ENCODE data around the gene ZEB1. TPM values are rescaled to one million over a fixed set of nuclear protein-coding genes. Genes with fewer than 3 reads are reported as not detected.

Gene ZEB1
- total and polyA plus RNA-seq, 2 of the 13 experiments (the other 11 are each of a cell fraction or from before 2014, with no cell fraction given), result 9.6 to 18.0 TPM

- Histone ChIP-seq H3K4me2 (ENCODE audit: low read depth, low read length) (no peak overlapping the region; the same call in 1 of the 2 replicates), H3K79me2 (ENCODE audit: insufficient read depth, low read length) (peaks cover 27% of the 10 kb centered on the region), H3K27ac (ENCODE audit: extremely low read length, insufficient read depth, low read length) (no peak overlapping the region), H2AFZ (ENCODE audit: low read length) (no peak overlapping the region), H3K9me3 (ENCODE audit: low read length) (no peaks in the 10 kb centered on the region), H4K20me1 (ENCODE audit: insufficient read depth, low read length) (peaks cover 13% of the 10 kb centered on the region), H3K36me3 (replicated peaks in 1 of 2; ENCODE audit: control insufficient read depth in 1 of 2, insufficient read depth in 2 of 2, low read length in 2 of 2) (no peaks in the 10 kb centered on the region), H3K9ac (ENCODE audit: insufficient read depth, low read depth, low read length) (no peak overlapping the region), H3K4me1 (ENCODE audit: insufficient read depth, low read length) (peaks cover 16% of the 10 kb centered on the region), H3K4me3 (replicated peaks in 1 of 3; ENCODE audit: insufficient read depth in 1 of 3, low read depth in 2 of 3, low read length in 3 of 3) (no peak overlapping the region), H3K27me3 (ENCODE audit: control insufficient read depth in 1 of 2, insufficient read depth in 2 of 2, low read length in 2 of 2) (no peaks in the 10 kb centered on the region)
- POLR2A ChIA-PET, result no interaction called here
- 94% methylated on average over 1 of the region's 1 CpG for WGBS (ENCODE audit: low lambda C conversion rate)
- no TSS peak for BruUV-seq (replicated peaks)
- peak; percentile 66 for DNase-seq (ENCODE audit: low spot score)
- in situ Hi-C loops (cut with HindIII; ENCODE audit: extremely low pct_ligation_motif_present, low pct_unique_long_range_greater_than_20kb) (no loop called here), intact Hi-C loops (cut with micrococcal nuclease; ENCODE audit: unreplicated experiment) (no loop called here)
- CTCF ChIA-PET (ENCODE audit: low intra/inter-chr PET ratio, low total read pairs), result no interaction called here
- TF ChIP-seq NR2F6 (IDR thresholded peaks at IDR 0.05) (0 out of 2 replicates have a peak, but pooled peaks have one; percentile 28), NR2F6 (CRISPR knock-in tag; IDR thresholded peaks at IDR 0.05) (no peak), ZNF510 (CRISPR knock-in tag; IDR thresholded peaks at IDR 0.05; ENCODE audit: low read depth) (no peak), ZNF781 (CRISPR knock-in tag; IDR thresholded peaks at IDR 0.05; ENCODE audit: borderline replicate concordance, not compliant biosample characterization) (no peak), MYNN (CRISPR knock-in tag; IDR thresholded peaks at IDR 0.05; ENCODE audit: low read depth) (no peak), ZNF234 (CRISPR knock-in tag; conservative IDR thresholded peaks at IDR 0.05) (no peak), HNF4A (CRISPR knock-in tag; IDR thresholded peaks at IDR 0.05) (peak; percentile 40), TEAD3 (CRISPR knock-in tag; optimal IDR thresholded peaks at IDR 0.05; ENCODE audit: borderline replicate concordance) (no peak), MAZ (IDR thresholded peaks at IDR 0.05; ENCODE audit: borderline replicate concordance, low read depth, low read length) (no peak), MAZ (CRISPR knock-in tag; IDR thresholded peaks at IDR 0.05; ENCODE audit: low read depth) (no peak), ZNF724P (CRISPR knock-in tag; IDR thresholded peaks at IDR 0.05; ENCODE audit: borderline replicate concordance) (no peak), ZNF367 (CRISPR knock-in tag; IDR thresholded peaks at IDR 0.05; ENCODE audit: borderline replicate concordance) (no peak), SIX1 (CRISPR knock-in tag; IDR thresholded peaks at IDR 0.05; ENCODE audit: borderline replicate concordance) (no peak), ZNF749 (CRISPR knock-in tag; IDR thresholded peaks at IDR 0.05; ENCODE audit: borderline replicate concordance) (no peak), SETDB1 (CRISPR knock-in tag; IDR thresholded peaks at IDR 0.05; ENCODE audit: borderline replicate concordance) (no peak), HNRNPL (IDR thresholded peaks at IDR 0.05; ENCODE audit: low read depth, low read length) (peak; percentile 73), NFIC (IDR thresholded peaks at IDR 0.05; ENCODE audit: low read length) (0 out of 2 replicates have a peak, but pooled peaks have one; percentile 36), KLF16 (CRISPR knock-in tag; IDR thresholded peaks at IDR 0.05) (no peak), ZNF740 (CRISPR knock-in tag; IDR thresholded peaks at IDR 0.05) (no peak), ZNF354B (CRISPR knock-in tag; IDR thresholded peaks at IDR 0.05) (no peak), MAF1 (CRISPR knock-in tag; IDR thresholded peaks at IDR 0.05; ENCODE audit: borderline replicate concordance) (no peak), ZFP91 (CRISPR knock-in tag; IDR thresholded peaks at IDR 0.05; ENCODE audit: borderline replicate concordance) (no peak), SRSF4 (IDR thresholded peaks at IDR 0.05; ENCODE audit: low read depth, low read length, poor library complexity, severe bottlenecking) (no peak), BORCS8-MEF2B (CRISPR knock-in tag; IDR thresholded peaks at IDR 0.05) (no peak)
- peak; percentile 61 for ATAC-seq
- no peak for FAIRE-seq
Observed at GRCh38 chr10:31359979-31360378, 41.0 kb downstream of the ZEB1 start.
